Measurements from ENCODE around the gene STK38. TPM values are rescaled to one million over a fixed set of nuclear protein-coding genes. Genes with fewer than 3 reads are reported as not detected.

STK38 gene
- total RNA-seq, 1 experiment from 2014 or later: 13.3 TPM

DNA sequence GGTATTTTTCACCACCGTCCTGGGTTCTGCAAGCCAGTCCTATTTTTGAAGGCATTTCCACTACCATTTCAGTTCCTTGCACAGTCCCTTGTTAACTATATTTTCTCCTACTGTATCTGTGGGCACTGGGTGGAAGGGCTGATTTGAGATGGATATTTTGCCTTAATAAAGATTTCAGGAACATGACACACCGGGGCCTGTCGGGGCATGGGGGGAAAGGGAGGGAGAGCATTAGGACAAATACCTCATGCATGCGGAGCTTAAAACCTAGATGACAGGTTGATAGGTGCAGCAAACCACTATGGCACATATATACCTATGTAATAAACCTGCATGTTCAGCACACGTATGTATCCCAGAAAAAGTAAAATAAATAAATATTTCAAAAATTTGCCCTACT is 22.4 kb downstream of the STK38 start (continued):
- no peak for TF ChIP-seq NR1H2 (CRISPR knock-in tag; IDR thresholded peaks at IDR 0.05)
- TF ChIP-seq, protein P1, sequence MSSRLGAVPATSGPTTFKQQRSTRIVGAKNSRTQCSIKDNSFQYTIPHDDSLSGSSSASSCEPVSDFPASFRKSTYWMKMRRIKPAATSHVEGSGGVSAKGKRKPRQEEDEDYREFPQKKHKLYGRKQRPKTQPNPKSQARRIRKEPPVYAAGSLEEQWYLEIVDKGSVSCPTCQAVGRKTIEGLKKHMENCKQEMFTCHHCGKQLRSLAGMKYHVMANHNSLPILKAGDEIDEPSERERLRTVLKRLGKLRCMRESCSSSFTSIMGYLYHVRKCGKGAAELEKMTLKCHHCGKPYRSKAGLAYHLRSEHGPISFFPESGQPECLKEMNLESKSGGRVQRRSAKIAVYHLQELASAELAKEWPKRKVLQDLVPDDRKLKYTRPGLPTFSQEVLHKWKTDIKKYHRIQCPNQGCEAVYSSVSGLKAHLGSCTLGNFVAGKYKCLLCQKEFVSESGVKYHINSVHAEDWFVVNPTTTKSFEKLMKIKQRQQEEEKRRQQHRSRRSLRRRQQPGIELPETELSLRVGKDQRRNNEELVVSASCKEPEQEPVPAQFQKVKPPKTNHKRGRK (CRISPR knock-in tag; IDR thresholded peaks at IDR 0.05; ENCODE audit: borderline replicate concordance): no peak

DNA sequence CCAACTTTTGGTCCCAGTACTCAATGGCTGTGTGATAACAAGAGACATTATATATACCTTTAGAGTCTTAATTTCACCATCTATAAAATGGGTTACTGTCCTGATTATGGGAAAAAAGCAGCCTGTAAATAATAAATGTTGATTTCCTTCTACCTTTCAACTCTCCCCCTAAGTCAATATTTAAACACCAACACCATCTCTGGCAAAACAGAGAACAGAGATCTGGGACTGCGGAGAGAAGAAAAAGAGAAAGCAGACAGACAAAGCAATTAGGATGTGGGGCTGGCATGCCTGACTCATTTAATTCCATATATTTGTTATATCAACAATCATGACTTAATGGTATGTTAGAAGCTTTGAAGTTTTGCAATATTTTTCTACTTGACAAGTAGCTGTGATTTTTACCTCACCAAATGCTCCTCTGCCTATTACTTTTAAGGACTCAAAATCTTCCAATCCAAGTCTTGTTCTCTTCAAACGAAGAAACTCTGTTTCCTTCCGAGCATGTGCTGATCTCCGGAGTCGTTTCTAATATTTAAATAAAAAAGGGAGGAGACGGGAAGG is 23.3 kb downstream of the STK38 start:
- peaks cover 38% of the 10 kb centered on the region for H3K36me3 Mint-ChIP-seq
- ChIA-PET CTCF (interaction anchor here (0.6 kb wide), 1 partner anchor 32 kb away, joined by 4 read pairs; no protein-coding TSS in a partner anchor), POLR2A (no interaction called here)
- H3K27ac Mint-ChIP-seq: no peak overlapping the region
- ATAC-seq (no peak), DNase-seq (ENCODE audit: low spot score) (no peak)
- H3K27me3 Mint-ChIP-seq (ENCODE audit: low read depth): no peaks in the 10 kb centered on the region
- H3K9me3 Mint-ChIP-seq: no peaks in the 10 kb centered on the region
- TF ChIP-seq, protein P2, sequence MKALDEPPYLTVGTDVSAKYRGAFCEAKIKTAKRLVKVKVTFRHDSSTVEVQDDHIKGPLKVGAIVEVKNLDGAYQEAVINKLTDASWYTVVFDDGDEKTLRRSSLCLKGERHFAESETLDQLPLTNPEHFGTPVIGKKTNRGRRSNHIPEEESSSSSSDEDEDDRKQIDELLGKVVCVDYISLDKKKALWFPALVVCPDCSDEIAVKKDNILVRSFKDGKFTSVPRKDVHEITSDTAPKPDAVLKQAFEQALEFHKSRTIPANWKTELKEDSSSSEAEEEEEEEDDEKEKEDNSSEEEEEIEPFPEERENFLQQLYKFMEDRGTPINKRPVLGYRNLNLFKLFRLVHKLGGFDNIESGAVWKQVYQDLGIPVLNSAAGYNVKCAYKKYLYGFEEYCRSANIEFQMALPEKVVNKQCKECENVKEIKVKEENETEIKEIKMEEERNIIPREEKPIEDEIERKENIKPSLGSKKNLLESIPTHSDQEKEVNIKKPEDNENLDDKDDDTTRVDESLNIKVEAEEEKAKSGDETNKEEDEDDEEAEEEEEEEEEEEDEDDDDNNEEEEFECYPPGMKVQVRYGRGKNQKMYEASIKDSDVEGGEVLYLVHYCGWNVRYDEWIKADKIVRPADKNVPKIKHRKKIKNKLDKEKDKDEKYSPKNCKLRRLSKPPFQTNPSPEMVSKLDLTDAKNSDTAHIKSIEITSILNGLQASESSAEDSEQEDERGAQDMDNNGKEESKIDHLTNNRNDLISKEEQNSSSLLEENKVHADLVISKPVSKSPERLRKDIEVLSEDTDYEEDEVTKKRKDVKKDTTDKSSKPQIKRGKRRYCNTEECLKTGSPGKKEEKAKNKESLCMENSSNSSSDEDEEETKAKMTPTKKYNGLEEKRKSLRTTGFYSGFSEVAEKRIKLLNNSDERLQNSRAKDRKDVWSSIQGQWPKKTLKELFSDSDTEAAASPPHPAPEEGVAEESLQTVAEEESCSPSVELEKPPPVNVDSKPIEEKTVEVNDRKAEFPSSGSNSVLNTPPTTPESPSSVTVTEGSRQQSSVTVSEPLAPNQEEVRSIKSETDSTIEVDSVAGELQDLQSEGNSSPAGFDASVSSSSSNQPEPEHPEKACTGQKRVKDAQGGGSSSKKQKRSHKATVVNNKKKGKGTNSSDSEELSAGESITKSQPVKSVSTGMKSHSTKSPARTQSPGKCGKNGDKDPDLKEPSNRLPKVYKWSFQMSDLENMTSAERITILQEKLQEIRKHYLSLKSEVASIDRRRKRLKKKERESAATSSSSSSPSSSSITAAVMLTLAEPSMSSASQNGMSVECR (CRISPR knock-in tag; IDR thresholded peaks at IDR 0.05; ENCODE audit: borderline replicate concordance): no peak
- TF ChIP-seq, protein P3, sequence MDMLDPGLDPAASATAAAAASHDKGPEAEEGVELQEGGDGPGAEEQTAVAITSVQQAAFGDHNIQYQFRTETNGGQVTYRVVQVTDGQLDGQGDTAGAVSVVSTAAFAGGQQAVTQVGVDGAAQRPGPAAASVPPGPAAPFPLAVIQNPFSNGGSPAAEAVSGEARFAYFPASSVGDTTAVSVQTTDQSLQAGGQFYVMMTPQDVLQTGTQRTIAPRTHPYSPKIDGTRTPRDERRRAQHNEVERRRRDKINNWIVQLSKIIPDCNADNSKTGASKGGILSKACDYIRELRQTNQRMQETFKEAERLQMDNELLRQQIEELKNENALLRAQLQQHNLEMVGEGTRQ (CRISPR knock-in tag; IDR thresholded peaks at IDR 0.05): no peak
- TF ChIP-seq NFATC4 (CRISPR knock-in tag; IDR thresholded peaks at IDR 0.05) (no peak), ZNF219 (CRISPR knock-in tag; IDR thresholded peaks at IDR 0.05; ENCODE audit: borderline replicate concordance) (no peak), FOXK1 (CRISPR knock-in tag; IDR thresholded peaks at IDR 0.05) (no peak), JAZF1 (CRISPR knock-in tag; IDR thresholded peaks at IDR 0.05) (no peak), ZNF317 (CRISPR knock-in tag; IDR thresholded peaks at IDR 0.05; ENCODE audit: borderline replicate concordance, low read depth) (no peak), ZNF671 (CRISPR knock-in tag; IDR thresholded peaks at IDR 0.05) (no peak)
- TF ChIP-seq, protein P4, sequence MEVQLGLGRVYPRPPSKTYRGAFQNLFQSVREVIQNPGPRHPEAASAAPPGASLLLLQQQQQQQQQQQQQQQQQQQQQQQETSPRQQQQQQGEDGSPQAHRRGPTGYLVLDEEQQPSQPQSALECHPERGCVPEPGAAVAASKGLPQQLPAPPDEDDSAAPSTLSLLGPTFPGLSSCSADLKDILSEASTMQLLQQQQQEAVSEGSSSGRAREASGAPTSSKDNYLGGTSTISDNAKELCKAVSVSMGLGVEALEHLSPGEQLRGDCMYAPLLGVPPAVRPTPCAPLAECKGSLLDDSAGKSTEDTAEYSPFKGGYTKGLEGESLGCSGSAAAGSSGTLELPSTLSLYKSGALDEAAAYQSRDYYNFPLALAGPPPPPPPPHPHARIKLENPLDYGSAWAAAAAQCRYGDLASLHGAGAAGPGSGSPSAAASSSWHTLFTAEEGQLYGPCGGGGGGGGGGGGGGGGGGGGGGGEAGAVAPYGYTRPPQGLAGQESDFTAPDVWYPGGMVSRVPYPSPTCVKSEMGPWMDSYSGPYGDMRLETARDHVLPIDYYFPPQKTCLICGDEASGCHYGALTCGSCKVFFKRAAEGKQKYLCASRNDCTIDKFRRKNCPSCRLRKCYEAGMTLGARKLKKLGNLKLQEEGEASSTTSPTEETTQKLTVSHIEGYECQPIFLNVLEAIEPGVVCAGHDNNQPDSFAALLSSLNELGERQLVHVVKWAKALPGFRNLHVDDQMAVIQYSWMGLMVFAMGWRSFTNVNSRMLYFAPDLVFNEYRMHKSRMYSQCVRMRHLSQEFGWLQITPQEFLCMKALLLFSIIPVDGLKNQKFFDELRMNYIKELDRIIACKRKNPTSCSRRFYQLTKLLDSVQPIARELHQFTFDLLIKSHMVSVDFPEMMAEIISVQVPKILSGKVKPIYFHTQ (CRISPR knock-in tag; IDR thresholded peaks at IDR 0.05): no peak
- no peaks in the 10 kb centered on the region for H3K4me1 Mint-ChIP-seq
- no peak overlapping the region for H3K4me3 Mint-ChIP-seq

DNA sequence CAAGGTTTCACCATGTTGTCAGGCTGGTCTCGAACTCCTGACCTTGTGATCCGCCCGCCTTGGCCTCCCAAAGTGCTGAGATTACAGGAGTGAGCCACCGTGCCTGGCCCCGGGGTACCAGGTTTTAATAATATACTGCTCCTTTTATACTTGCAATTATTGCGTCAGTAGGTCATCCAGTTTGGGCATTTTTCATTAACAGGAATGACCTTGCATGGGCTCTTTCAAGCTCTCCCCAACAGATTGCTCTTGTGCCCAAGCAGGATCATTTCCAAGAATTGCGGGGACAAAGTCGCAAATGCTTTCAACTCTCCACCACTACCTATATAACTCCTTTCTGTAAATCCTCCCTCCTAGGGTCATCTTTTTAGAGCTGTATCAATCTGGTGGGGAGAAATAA is 23.8 kb downstream of the STK38 start:
- no peaks in the 10 kb centered on the region for H3K4me1 Mint-ChIP-seq
- no peaks in the 10 kb centered on the region for H3K9me3 Mint-ChIP-seq
- CTCF ChIA-PET: no interaction called here
- peaks cover 43% of the 10 kb centered on the region for H3K36me3 Mint-ChIP-seq
- DNase-seq (ENCODE audit: low spot score) (no peak), ATAC-seq (no peak)
- no peak overlapping the region for H3K4me3 Mint-ChIP-seq
- H3K27me3 Mint-ChIP-seq (ENCODE audit: low read depth): no peaks in the 10 kb centered on the region
- H3K27ac Mint-ChIP-seq: no peak overlapping the region
- TF ChIP-seq, protein P5, sequence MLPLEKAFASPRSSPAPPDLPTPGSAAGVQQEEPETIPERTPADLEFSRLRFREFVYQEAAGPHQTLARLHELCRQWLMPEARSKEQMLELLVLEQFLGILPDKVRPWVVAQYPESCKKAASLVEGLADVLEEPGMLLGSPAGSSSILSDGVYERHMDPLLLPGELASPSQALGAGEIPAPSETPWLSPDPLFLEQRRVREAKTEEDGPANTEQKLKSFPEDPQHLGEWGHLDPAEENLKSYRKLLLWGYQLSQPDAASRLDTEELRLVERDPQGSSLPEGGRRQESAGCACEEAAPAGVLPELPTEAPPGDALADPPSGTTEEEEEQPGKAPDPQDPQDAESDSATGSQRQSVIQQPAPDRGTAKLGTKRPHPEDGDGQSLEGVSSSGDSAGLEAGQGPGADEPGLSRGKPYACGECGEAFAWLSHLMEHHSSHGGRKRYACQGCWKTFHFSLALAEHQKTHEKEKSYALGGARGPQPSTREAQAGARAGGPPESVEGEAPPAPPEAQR (CRISPR knock-in tag; IDR thresholded peaks at IDR 0.05): no peak
- TF ChIP-seq, protein P6, sequence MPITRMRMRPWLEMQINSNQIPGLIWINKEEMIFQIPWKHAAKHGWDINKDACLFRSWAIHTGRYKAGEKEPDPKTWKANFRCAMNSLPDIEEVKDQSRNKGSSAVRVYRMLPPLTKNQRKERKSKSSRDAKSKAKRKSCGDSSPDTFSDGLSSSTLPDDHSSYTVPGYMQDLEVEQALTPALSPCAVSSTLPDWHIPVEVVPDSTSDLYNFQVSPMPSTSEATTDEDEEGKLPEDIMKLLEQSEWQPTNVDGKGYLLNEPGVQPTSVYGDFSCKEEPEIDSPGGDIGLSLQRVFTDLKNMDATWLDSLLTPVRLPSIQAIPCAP (CRISPR knock-in tag; IDR thresholded peaks at IDR 0.05): no peak
- no peak for TF ChIP-seq CBFB (CRISPR knock-in tag; IDR thresholded peaks at IDR 0.05; ENCODE audit: low read depth)
- POLR2A ChIA-PET: no interaction called here
